ENCODE results near the gene MSMB. TPM values are rescaled to one million over a fixed set of nuclear protein-coding genes. Genes with fewer than 3 reads are reported as not detected.

The MSMB gene
- total and polyA plus RNA-seq, 2 of the 8 experiments (the other 6 are each of a cell fraction or from before 2014, with no cell fraction given): not detected

- Histone ChIP-seq H3K79me1 (ENCODE audit: low read depth, low read length) (no peaks in the 10 kb centered on the region), H3K27ac (ENCODE audit: low read depth, low read length) (no peak overlapping the region), H2BK5ac (ENCODE audit: low read depth, low read length) (no peak overlapping the region), H4K5ac (ENCODE audit: insufficient read length, low read depth, low read length) (no peak overlapping the region), H3K36me3 (ENCODE audit: control insufficient read depth in 2 of 4, insufficient read depth in 4 of 4, low read length in 3 of 4) (no peaks in the 10 kb centered on the region), H2BK20ac (ENCODE audit: low read length) (no peak overlapping the region), H3K23me2 (ENCODE audit: low read depth, low read length) (no peaks in the 10 kb centered on the region), H4K91ac (replicated peaks; ENCODE audit: insufficient read length, low read length) (no peak overlapping the region), H3K18ac (ENCODE audit: extremely low read depth, low read length) (no peak overlapping the region), H2BK120ac (replicated peaks; ENCODE audit: low read depth, low read length) (no peak overlapping the region), H3K4ac (replicated peaks; ENCODE audit: insufficient read length, low read depth, low read length) (no peak overlapping the region), H2AK5ac (ENCODE audit: low read depth, low read length) (no peak overlapping the region), H3K4me2 (ENCODE audit: insufficient read depth in 1 of 2, low read depth in 2 of 2, low read length in 2 of 2) (no peak overlapping the region), H3K4me1 (replicated peaks in 1 of 4; ENCODE audit: control insufficient read depth in 3 of 4, insufficient read depth in 4 of 4, low read length in 3 of 4) (peaks cover 0 to 5% (median 2%) of the 10 kb centered on the region in 4 experiments; a peak in 2 of 7 replicates), H4K8ac (ENCODE audit: extremely low read depth, insufficient read depth, low read length) (no peak overlapping the region), H3K56ac (replicated peaks; ENCODE audit: insufficient read length, low read depth, low read length) (no peak overlapping the region), H3K23ac (ENCODE audit: insufficient read length) (no peak overlapping the region), H3K9ac (replicated peaks in 1 of 4; ENCODE audit: extremely low read depth in 1 of 4, low read depth in 3 of 4, low read length in 3 of 4) (no peak overlapping the region), H3K9me3 (ENCODE audit: insufficient read depth in 2 of 2, low read depth in 1 of 2, low read length in 1 of 2) (no peaks in the 10 kb centered on the region), H3K79me2 (ENCODE audit: control insufficient read depth in 1 of 2, insufficient read depth in 2 of 2, low read length in 2 of 2) (no peaks in the 10 kb centered on the region), H3K14ac (ENCODE audit: insufficient read length) (no peak overlapping the region), H3K27me3 (replicated peaks in 1 of 4; ENCODE audit: control insufficient read depth in 3 of 4, extremely low read depth in 1 of 4, insufficient read depth in 3 of 4, low read length in 3 of 4) (no peaks in the 10 kb centered on the region), H2BK15ac (ENCODE audit: low read length) (no peak overlapping the region), H2BK12ac (ENCODE audit: low read depth, low read length) (no peak overlapping the region), H2AFZ (ENCODE audit: low read length) (no peak overlapping the region), H4K20me1 (replicated peaks in 1 of 2; ENCODE audit: control insufficient read depth in 1 of 2, insufficient read depth in 2 of 2, low read length in 2 of 2) (no peaks in the 10 kb centered on the region), H3K4me3 (ENCODE audit: extremely low read depth in 1 of 4, insufficient read depth in 2 of 4, low read depth in 3 of 4, low read length in 4 of 4) (no peak overlapping the region)
- ChIA-PET POLR2A (ENCODE audit: partially characterized antibody) (no interaction called here), CTCF (ENCODE audit: partially characterized antibody) (interaction anchor here (2.0 kb wide), 1 partner anchor 12 kb away, joined by 6 read pairs; no protein-coding TSS in a partner anchor)
- FAIRE-seq: no peak
- no peak for DNase-seq (ENCODE audit: low read depth in 1 of 2, low spot score in 2 of 2)
- 81% methylated on average over 14 of the region's 14 CpGs; no CpG with 5 or more reads in 1 of the 2 experiments for WGBS, 2 experiments (ENCODE audit: extremely low coverage in 1 of 2, insufficient coverage in 1 of 2, insufficient read length in 1 of 2, insufficient replicate concordance in 2 of 2, low coverage in 1 of 2, low lambda C conversion rate in 2 of 2, missing lambda C conversion rate in 1 of 2)
- TF ChIP-seq SP2 (IDR thresholded peaks at IDR 0.05; ENCODE audit: low read length) (no peak), TEAD4 (IDR thresholded peaks at IDR 0.05; ENCODE audit: low read depth, low read length) (no peak), PHF8 (conservative IDR thresholded peaks at IDR 0.05; ENCODE audit: low read depth, low read length) (no peak), BACH1 (IDR thresholded peaks at IDR 0.05; ENCODE audit: low read length) (no peak), EP300 (IDR thresholded peaks at IDR 0.05; ENCODE audit: borderline replicate concordance in 1 of 2, low read depth in 2 of 2, low read length in 2 of 2) (no peak), SUZ12 (IDR thresholded peaks at IDR 0.05; ENCODE audit: low read length) (no peak), CHD1 (IDR thresholded peaks at IDR 0.05; ENCODE audit: low read depth, low read length) (no peak)
Observed at GRCh38 chr10:46062723-46063428, 16.8 kb upstream of the MSMB start.

Data from H1 (cell line).